NB4 (cell line): ENCODE data around the gene AP1M1.
"Not testable (repeated sequence)": the region's sequence is repeated elsewhere in the genome, so short reads cannot be mapped to it uniquely, and the experiment has no call there.

Source experiments
- CTCF ChIP-seq: IDR thresholded peaks from one replicate; pipeline ENCODE4 v1.5.1; 2012; ENCODE audit warnings: low read depth, low read length
- MAX ChIP-seq: IDR thresholded peaks from 2 replicates; pipeline ENCODE4 v1.6.1; 2011; ENCODE audit warnings: low read depth, low read length
- POLR2A ChIP-seq: IDR thresholded peaks from 2 replicates; pipeline ENCODE4 v1.6.1; 2011; ENCODE audit warnings: mild to moderate bottlenecking; ENCODE audit not compliant: insufficient read length; ENCODE audit errors: extremely low read depth

GRCh38 chr19:16285079-16285478 is 87.4 kb downstream of the AP1M1 start:
- not testable (repeated sequence) for TF ChIP-seq POLR2A, CTCF, MAX
